ENCODE measurements around the gene SIGLEC6.

SIGLEC6 gene

DNA sequence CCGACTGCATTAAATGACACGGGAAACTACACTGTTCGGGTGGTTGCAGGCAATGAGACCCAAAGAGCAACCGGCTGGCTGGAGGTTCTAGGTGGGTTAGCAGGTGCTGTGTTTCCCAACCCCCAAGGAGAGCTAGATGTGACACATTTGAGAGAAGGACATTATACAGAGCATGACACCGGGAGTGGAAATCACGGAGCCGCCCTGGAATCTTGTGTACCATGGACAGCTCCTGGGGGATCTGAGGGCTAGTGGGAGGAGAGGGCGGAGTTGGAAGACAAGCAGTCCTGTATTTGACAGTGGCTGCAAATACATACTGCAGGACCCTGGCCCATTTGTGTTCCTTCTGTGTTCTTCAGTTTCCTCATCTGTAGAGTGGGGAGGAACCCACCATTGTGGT, 50.9 kb downstream of the SIGLEC6 start:
- Histone ChIP-seq H3K9me3 (ENCODE audit: control insufficient read depth, insufficient read depth, low read length) (no peaks in the 10 kb centered on the region), H3K4me1 (ENCODE audit: control insufficient read depth, insufficient read depth, low read length) (no peaks in the 10 kb centered on the region), H3K27me3 (ENCODE audit: control insufficient read depth, insufficient read depth, low read length) (peaks cover 3% of the 10 kb centered on the region), H3K4me3 (ENCODE audit: low read depth, low read length) (no peak overlapping the region), H3K9ac (ENCODE audit: low read depth, low read length) (no peak overlapping the region), H3K36me3 (ENCODE audit: control insufficient read depth, insufficient read depth, low read length) (no peaks in the 10 kb centered on the region)

DNA sequence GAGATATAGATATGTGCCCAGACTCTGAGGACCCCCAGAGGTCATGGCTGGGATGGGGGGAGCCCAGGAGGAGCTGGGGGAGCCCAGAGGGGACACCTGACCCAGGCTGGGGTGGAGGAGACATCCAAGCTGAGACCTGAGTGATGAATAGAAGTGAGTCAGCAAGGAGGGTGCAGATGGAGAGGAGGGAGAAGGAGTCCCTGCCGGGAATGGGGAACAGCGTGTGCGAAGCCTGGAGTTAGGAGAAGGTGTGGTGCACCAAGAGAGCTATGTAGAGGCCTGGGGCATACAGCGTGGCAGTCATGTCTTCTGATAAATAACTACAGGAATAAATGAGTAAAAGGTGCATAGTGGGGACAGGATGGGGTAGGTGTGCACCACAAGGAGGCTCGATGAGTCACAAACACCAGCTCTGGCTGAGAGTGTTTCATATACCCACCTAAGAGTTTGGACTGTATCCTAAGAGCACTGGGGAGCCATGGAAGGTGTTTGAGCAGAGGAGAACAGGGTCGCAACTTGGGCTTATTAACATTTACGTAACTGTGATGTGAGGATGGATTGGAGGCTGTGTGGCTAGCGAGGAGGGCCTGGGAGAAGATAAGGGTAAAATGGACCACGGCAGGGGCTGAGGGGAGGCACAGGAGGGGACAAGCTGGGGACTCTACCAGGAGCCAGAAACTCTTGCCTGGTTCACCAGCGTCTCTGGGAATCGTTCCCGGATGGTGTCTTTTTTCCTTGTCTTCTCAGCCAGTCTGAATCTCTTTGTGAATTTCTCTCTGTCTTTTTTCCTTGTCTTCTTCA, 51.7 kb downstream of the SIGLEC6 start:
- Histone ChIP-seq H3K36me3 (ENCODE audit: control insufficient read depth, insufficient read depth, low read length) (no peaks in the 10 kb centered on the region), H3K27me3 (ENCODE audit: control insufficient read depth, insufficient read depth, low read length) (peaks cover 3% of the 10 kb centered on the region), H3K4me1 (ENCODE audit: control insufficient read depth, insufficient read depth, low read length) (no peaks in the 10 kb centered on the region), H3K4me3 (ENCODE audit: low read depth, low read length) (no peak overlapping the region), H3K9me3 (ENCODE audit: control insufficient read depth, insufficient read depth, low read length) (no peaks in the 10 kb centered on the region), H3K9ac (ENCODE audit: low read depth, low read length) (no peak overlapping the region)

GRCh38 chr19:51478381-51479234, 52.9 kb downstream of the SIGLEC6 start, which contains the start of gene CEACAM18:
TSS of gene CEACAM18 (plus strand) at chr19:51478539.
- Histone ChIP-seq H3K4me3 (ENCODE audit: low read depth, low read length) (no peak within 1 kb of the TSS), H3K27me3 (ENCODE audit: control insufficient read depth, insufficient read depth, low read length) (peaks cover 5% of the 10 kb centered on the region), H3K4me1 (ENCODE audit: control insufficient read depth, insufficient read depth, low read length) (no peaks in the 10 kb centered on the region), H3K36me3 (ENCODE audit: control insufficient read depth, insufficient read depth, low read length) (no peaks in the 10 kb centered on the region), H3K9me3 (ENCODE audit: control insufficient read depth, insufficient read depth, low read length) (no peaks in the 10 kb centered on the region), H3K9ac (ENCODE audit: low read depth, low read length) (no peak within 1 kb of the TSS)

DNA sequence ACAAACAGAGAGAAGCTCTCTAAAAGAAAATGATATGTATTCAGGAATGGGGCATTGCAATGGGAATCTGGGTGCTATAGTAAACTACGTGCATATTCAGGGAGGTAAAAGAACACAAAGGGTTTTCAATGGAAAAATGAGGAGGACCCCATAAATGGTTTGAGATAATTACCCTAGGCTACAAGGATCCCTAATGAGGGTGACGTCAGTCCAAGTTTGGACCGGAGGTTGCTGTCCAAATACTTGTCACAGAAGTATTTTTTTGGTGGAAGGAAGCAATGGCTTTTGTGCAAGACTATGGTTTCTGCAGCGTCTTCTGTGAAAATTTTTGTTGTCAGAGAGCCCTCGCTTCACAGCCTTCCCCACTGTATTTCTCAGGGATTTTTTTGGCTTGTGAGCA, 54.1 kb downstream of the SIGLEC6 start:
- Histone ChIP-seq H3K27me3 (ENCODE audit: control insufficient read depth, insufficient read depth, low read length) (peaks cover 4% of the 10 kb centered on the region), H3K9ac (ENCODE audit: low read depth, low read length) (no peak overlapping the region), H3K9me3 (ENCODE audit: control insufficient read depth, insufficient read depth, low read length) (no peaks in the 10 kb centered on the region), H3K4me1 (ENCODE audit: control insufficient read depth, insufficient read depth, low read length) (no peaks in the 10 kb centered on the region), H3K4me3 (ENCODE audit: low read depth, low read length) (no peak overlapping the region), H3K36me3 (ENCODE audit: control insufficient read depth, insufficient read depth, low read length) (no peaks in the 10 kb centered on the region)

DNA sequence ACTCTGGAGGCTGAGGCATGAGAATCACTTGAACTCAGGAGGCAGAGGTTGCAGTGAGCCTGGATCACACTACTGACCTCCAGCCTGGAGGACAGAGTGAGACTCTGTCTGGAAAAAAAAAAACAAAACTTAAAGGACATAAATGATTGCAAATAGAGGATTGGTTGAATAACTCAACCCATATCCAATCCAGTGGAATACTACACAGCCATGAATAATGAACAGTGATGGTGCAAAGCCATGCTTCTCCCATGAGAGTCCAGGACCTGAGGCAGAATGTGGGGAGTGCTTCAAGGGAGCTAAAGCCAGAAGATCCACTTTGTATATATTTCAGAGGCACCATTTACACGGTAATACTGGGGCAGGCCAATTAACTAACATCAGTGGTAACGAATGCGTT, 55.3 kb downstream of the SIGLEC6 start:
- Histone ChIP-seq H3K27me3 (ENCODE audit: control insufficient read depth, insufficient read depth, low read length) (peaks cover 4% of the 10 kb centered on the region), H3K9ac (ENCODE audit: low read depth, low read length) (no peak overlapping the region), H3K9me3 (ENCODE audit: control insufficient read depth, insufficient read depth, low read length) (no peaks in the 10 kb centered on the region), H3K4me1 (ENCODE audit: control insufficient read depth, insufficient read depth, low read length) (no peaks in the 10 kb centered on the region), H3K4me3 (ENCODE audit: low read depth, low read length) (no peak overlapping the region), H3K36me3 (ENCODE audit: control insufficient read depth, insufficient read depth, low read length) (no peaks in the 10 kb centered on the region)

- Histone ChIP-seq H3K4me1 (ENCODE audit: control insufficient read depth, insufficient read depth, low read length) (no peaks in the 10 kb centered on the region), H3K9ac (ENCODE audit: low read depth, low read length) (no peak overlapping the region), H3K9me3 (ENCODE audit: control insufficient read depth, insufficient read depth, low read length) (no peaks in the 10 kb centered on the region), H3K4me3 (ENCODE audit: low read depth, low read length) (no peak overlapping the region), H3K27me3 (ENCODE audit: control insufficient read depth, insufficient read depth, low read length) (peaks cover 7% of the 10 kb centered on the region), H3K36me3 (ENCODE audit: control insufficient read depth, insufficient read depth, low read length) (no peaks in the 10 kb centered on the region)
Observed at GRCh38 chr19:51473009-51473707, 58.3 kb downstream of the SIGLEC6 start.

DNA sequence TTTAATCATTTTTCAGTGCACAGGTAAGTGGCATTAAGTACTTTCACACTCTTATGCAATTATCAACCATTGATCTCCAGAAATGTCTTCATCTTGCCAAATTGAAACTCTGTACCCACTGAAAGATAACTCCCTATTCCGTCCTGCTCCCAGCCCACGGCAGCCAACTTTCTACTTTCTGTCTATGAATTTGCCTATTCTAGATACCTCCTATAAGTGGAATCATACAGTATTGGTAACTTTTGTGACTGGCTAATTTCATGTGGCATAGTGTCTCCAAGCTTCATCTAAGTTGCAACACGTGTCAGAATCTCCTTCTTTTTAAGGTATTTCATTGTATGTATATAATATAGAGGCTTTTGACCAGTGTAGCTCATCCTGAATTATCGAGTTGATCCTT, 58.9 kb downstream of the SIGLEC6 start:
- H3K4me1 ChIP-seq (ENCODE audit: control insufficient read depth, insufficient read depth, low read length) = no peaks in the 10 kb centered on the region
- no peak overlapping the region for H3K9ac ChIP-seq (ENCODE audit: low read depth, low read length)
- no peak overlapping the region for H3K4me3 ChIP-seq (ENCODE audit: low read depth, low read length)
- no peaks in the 10 kb centered on the region for H3K9me3 ChIP-seq (ENCODE audit: control insufficient read depth, insufficient read depth, low read length)
- H3K36me3 ChIP-seq (ENCODE audit: control insufficient read depth, insufficient read depth, low read length) = no peaks in the 10 kb centered on the region
- peaks cover 12% of the 10 kb centered on the region for H3K27me3 ChIP-seq (ENCODE audit: control insufficient read depth, insufficient read depth, low read length)

- Histone ChIP-seq H3K4me1 (ENCODE audit: control insufficient read depth, insufficient read depth, low read length) (no peaks in the 10 kb centered on the region), H3K36me3 (ENCODE audit: control insufficient read depth, insufficient read depth, low read length) (no peaks in the 10 kb centered on the region), H3K27me3 (ENCODE audit: control insufficient read depth, insufficient read depth, low read length) (peaks cover 23% of the 10 kb centered on the region), H3K9me3 (ENCODE audit: control insufficient read depth, insufficient read depth, low read length) (no peaks in the 10 kb centered on the region), H3K4me3 (ENCODE audit: low read depth, low read length) (no peak overlapping the region), H3K9ac (ENCODE audit: low read depth, low read length) (no peak overlapping the region)
Observed at GRCh38 chr19:51471527-51471926, 59.9 kb downstream of the SIGLEC6 start.

GRCh38 chr19:51470966-51471365, 60.5 kb downstream of the SIGLEC6 start:
- Histone ChIP-seq H3K4me3 (ENCODE audit: low read depth, low read length) (no peak overlapping the region), H3K4me1 (ENCODE audit: control insufficient read depth, insufficient read depth, low read length) (no peaks in the 10 kb centered on the region), H3K36me3 (ENCODE audit: control insufficient read depth, insufficient read depth, low read length) (no peaks in the 10 kb centered on the region), H3K27me3 (ENCODE audit: control insufficient read depth, insufficient read depth, low read length) (peaks cover 28% of the 10 kb centered on the region), H3K9ac (ENCODE audit: low read depth, low read length) (no peak overlapping the region), H3K9me3 (ENCODE audit: control insufficient read depth, insufficient read depth, low read length) (no peaks in the 10 kb centered on the region)

GRCh38 chr19:51469629-51470028, 61.8 kb downstream of the SIGLEC6 start:
- H3K9me3 ChIP-seq (ENCODE audit: control insufficient read depth, insufficient read depth, low read length) = no peaks in the 10 kb centered on the region
- peaks cover 36% of the 10 kb centered on the region for H3K27me3 ChIP-seq (ENCODE audit: control insufficient read depth, insufficient read depth, low read length)
- no peaks in the 10 kb centered on the region for H3K4me1 ChIP-seq (ENCODE audit: control insufficient read depth, insufficient read depth, low read length)
- no peak overlapping the region for H3K4me3 ChIP-seq (ENCODE audit: low read depth, low read length)
- H3K36me3 ChIP-seq (ENCODE audit: control insufficient read depth, insufficient read depth, low read length) = no peaks in the 10 kb centered on the region
- H3K9ac ChIP-seq (ENCODE audit: low read depth, low read length) = no peak overlapping the region

DNA sequence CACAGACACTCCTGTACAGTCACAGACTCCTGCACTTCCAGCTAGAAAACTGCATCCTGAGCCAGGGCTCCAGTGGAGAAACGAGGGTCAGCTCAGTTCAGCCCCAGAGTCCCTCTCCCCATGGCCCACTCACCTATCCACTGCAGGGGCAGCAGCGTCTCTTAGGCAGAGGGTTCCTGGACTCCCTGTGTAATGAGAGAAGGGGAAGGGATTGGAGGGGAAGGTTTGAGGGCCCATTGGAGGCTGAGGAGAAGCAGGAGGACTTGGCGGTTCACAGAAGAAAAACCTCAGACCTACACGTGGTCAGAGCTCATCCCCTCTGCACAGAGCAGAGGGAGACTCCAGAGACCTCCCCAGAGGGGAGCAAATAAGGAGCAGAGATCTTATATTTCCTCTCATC, 62.3 kb downstream of the SIGLEC6 start:
- no peaks in the 10 kb centered on the region for H3K9me3 ChIP-seq (ENCODE audit: control insufficient read depth, insufficient read depth, low read length)
- no peaks in the 10 kb centered on the region for H3K36me3 ChIP-seq (ENCODE audit: control insufficient read depth, insufficient read depth, low read length)
- H3K9ac ChIP-seq (ENCODE audit: low read depth, low read length) = no peak overlapping the region
- peaks cover 36% of the 10 kb centered on the region for H3K27me3 ChIP-seq (ENCODE audit: control insufficient read depth, insufficient read depth, low read length)
- H3K4me1 ChIP-seq (ENCODE audit: control insufficient read depth, insufficient read depth, low read length) = no peaks in the 10 kb centered on the region
- H3K4me3 ChIP-seq (ENCODE audit: low read depth, low read length) = no peak overlapping the region

Measured in iPS-15b (cell line).